ENCODE measurements around the gene CEL. TPM values are rescaled to one million over a fixed set of nuclear protein-coding genes. Genes with fewer than 3 reads are reported as not detected.

Gene CEL
- total and polyA plus RNA-seq, 2 donors (not counting 1 experiment from before 2014, with no cell fraction given), result 0.12 to 0.33 TPM

GRCh38 chr9:133100506-133101355, 39.0 kb downstream of the CEL start:
- Histone ChIP-seq H3K4me3 (replicated peaks in 1 of 4; ENCODE audit: control extremely low read depth in 1 of 4, insufficient read depth in 1 of 4, low read depth in 3 of 4, low read length in 4 of 4) (no peak overlapping the region), H3K4me1 (ENCODE audit: control insufficient read depth, extremely low read depth, insufficient read depth, low read length) (no peaks in the 10 kb centered on the region), H3K27me3 (ENCODE audit: control insufficient read depth, insufficient read depth, low read length) (no peaks in the 10 kb centered on the region), H3K4me2 (ENCODE audit: extremely low read depth, insufficient read depth, low read length) (no peak overlapping the region), H3K9me3 (ENCODE audit: control insufficient read depth, insufficient read depth, low read depth, low read length) (no peaks in the 10 kb centered on the region), H2AFZ (ENCODE audit: low read length) (no peak overlapping the region), H3K79me2 (ENCODE audit: control insufficient read depth, insufficient read depth, low read length) (no peaks in the 10 kb centered on the region), H4K20me1 (ENCODE audit: control insufficient read depth, extremely low read depth, insufficient read depth, low read length) (no peaks in the 10 kb centered on the region), H3K27ac (ENCODE audit: insufficient read depth, low read length) (no peak overlapping the region), H3K9ac (ENCODE audit: insufficient read depth, low read length) (no peak overlapping the region), H3K36me3 (ENCODE audit: control insufficient read depth, insufficient read depth, low read length) (peaks cover 33% of the 10 kb centered on the region)
- no peak for DNase-seq (ENCODE audit: low read depth in 2 of 2)
- TF ChIP-seq EZH2 (IDR thresholded peaks at IDR 0.05; ENCODE audit: low read length, missing control alignments) (no peak), CTCF (conservative IDR thresholded peaks at IDR 0.05 in 1 of 2, IDR thresholded peaks at IDR 0.05 in 1 of 2; ENCODE audit: low read depth in 1 of 2, low read length in 2 of 2) (no peak)

- Histone ChIP-seq H3K4me2 (ENCODE audit: extremely low read depth, insufficient read depth, low read length) (no peak overlapping the region), H3K79me2 (ENCODE audit: control insufficient read depth, insufficient read depth, low read length) (no peaks in the 10 kb centered on the region), H3K27ac (ENCODE audit: insufficient read depth, low read length) (no peak overlapping the region), H4K20me1 (ENCODE audit: control insufficient read depth, extremely low read depth, insufficient read depth, low read length) (no peaks in the 10 kb centered on the region), H3K9me3 (ENCODE audit: control insufficient read depth, insufficient read depth, low read depth, low read length) (no peaks in the 10 kb centered on the region), H3K36me3 (ENCODE audit: control insufficient read depth, insufficient read depth, low read length) (peaks cover 35% of the 10 kb centered on the region), H3K4me3 (replicated peaks in 1 of 4; ENCODE audit: control extremely low read depth in 1 of 4, insufficient read depth in 1 of 4, low read depth in 3 of 4, low read length in 4 of 4) (no peak overlapping the region), H3K9ac (ENCODE audit: insufficient read depth, low read length) (no peak overlapping the region), H2AFZ (ENCODE audit: low read length) (no peak overlapping the region), H3K4me1 (ENCODE audit: control insufficient read depth, extremely low read depth, insufficient read depth, low read length) (no peaks in the 10 kb centered on the region), H3K27me3 (ENCODE audit: control insufficient read depth, insufficient read depth, low read length) (no peaks in the 10 kb centered on the region)
- DNase-seq (ENCODE audit: low read depth in 2 of 2), result no peak
- TF ChIP-seq CTCF (conservative IDR thresholded peaks at IDR 0.05 in 1 of 2, IDR thresholded peaks at IDR 0.05 in 1 of 2; ENCODE audit: low read depth in 1 of 2, low read length in 2 of 2), result no peak
- no peak for TF ChIP-seq EZH2 (IDR thresholded peaks at IDR 0.05; ENCODE audit: low read length, missing control alignments)
These were observed 39.8 kb downstream of the CEL start for GRCh38 chr9:133101356-133102189.

Measured in fibroblast of lung (primary cell).